RWPE2 (cell line): ENCODE measurements around the gene LRRC8B.
A peak's percentile ranks its signal among the peaks of the same experiment; 100 is the strongest.

ENCODE experiments used
- ATAC-seq: fragments of 200-7000 bp; cut with Tn5 transposase; 3 replicates; pipeline ENCODE4 v1.9.1; 2021; ENCODE audit warnings: low read depth
- DNase-seq: peaks from one replicate; pipeline ENCODE4 v3.0.0-alpha.2; 2020; ENCODE audit warnings: low spot score
- H3K27ac ChIP-seq: fragments of 450-650 bp; 2 replicates; pipeline ENCODE4 v1.5.1; 2017; ENCODE audit warnings: mild to moderate bottlenecking; ENCODE audit not compliant: poor library complexity, severe bottlenecking
- H3K27me3 ChIP-seq: fragments of 250-450 bp; sonication (Bioruptor Pico); 2 replicates; pipeline ENCODE4 v1.5.1; 2021; ENCODE audit warnings: mild to moderate bottlenecking, moderate library complexity; ENCODE audit not compliant: insufficient read depth, poor library complexity, severe bottlenecking
- H3K36me3 ChIP-seq: fragments of 250-450 bp; sonication (Bioruptor Pico); 2 replicates; pipeline ENCODE4 v1.5.1; 2020; ENCODE audit warnings: low read depth, mild to moderate bottlenecking, moderate library complexity
- H3K4me1 ChIP-seq: fragments of 250-450 bp; sonication (Bioruptor Pico); 2 replicates; pipeline ENCODE4 v1.5.1; 2021; ENCODE audit warnings: mild to moderate bottlenecking, moderate library complexity; ENCODE audit not compliant: insufficient read depth, poor library complexity, severe bottlenecking
- H3K4me3 ChIP-seq: fragments of 250-450 bp; sonication (Bioruptor Pico); 2 replicates; pipeline ENCODE4 v1.5.1; 2021; ENCODE audit warnings: mild to moderate bottlenecking, moderate library complexity; ENCODE audit not compliant: severe bottlenecking
- H3K9me3 ChIP-seq: fragments of 250-450 bp; sonication (Bioruptor Pico); 2 replicates; pipeline ENCODE4 v1.5.1; 2021; ENCODE audit warnings: mild to moderate bottlenecking, moderate library complexity; ENCODE audit not compliant: severe bottlenecking
- TF ChIP-seq, protein P1 (sequence below): fragments of 450-650 bp; IDR thresholded peaks from one replicate; pipeline ENCODE4 v1.5.1; 2017; ENCODE audit warnings: mild to moderate bottlenecking, moderate library complexity; ENCODE audit not compliant: poor library complexity, severe bottlenecking

The LRRC8B gene

DNA sequence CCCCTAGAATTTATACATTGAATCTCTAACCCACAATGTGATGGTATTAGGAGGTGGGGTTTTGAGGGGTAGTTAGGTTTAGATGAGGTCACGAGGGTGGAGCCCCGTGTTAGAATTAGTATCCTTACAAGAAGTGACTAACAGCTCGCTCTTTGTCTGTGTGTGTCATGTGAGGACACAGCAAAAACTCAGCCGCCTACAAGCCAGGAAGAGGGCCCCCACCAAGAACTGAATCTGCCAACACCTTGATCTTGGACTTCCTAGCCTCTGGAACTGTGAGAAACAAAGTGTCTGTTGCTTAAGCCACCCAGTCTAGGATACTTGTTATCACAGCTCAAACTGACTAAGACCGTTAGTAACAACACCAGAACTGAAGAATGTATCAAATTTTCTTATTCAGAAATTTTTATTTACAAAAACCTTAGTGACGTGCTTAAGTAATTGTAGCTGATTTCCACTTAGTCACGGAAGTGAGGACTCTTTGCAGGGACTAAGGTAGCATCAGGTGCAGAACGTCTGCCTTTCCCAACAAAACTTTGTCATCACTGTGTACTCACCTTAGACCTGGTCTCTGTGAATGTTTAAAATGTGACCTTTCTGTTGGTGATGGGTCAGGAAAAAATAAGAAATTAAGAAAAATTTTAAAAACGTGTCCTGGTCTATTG is 83.8 kb downstream of the LRRC8B start:
- ATAC-seq: peak; percentile 56
- no peaks in the 10 kb centered on the region for H3K27me3 ChIP-seq
- H3K9me3 ChIP-seq: no peaks in the 10 kb centered on the region
- DNase-seq: no peak
- no peaks in the 10 kb centered on the region for H3K36me3 ChIP-seq
- TF ChIP-seq, protein P1, sequence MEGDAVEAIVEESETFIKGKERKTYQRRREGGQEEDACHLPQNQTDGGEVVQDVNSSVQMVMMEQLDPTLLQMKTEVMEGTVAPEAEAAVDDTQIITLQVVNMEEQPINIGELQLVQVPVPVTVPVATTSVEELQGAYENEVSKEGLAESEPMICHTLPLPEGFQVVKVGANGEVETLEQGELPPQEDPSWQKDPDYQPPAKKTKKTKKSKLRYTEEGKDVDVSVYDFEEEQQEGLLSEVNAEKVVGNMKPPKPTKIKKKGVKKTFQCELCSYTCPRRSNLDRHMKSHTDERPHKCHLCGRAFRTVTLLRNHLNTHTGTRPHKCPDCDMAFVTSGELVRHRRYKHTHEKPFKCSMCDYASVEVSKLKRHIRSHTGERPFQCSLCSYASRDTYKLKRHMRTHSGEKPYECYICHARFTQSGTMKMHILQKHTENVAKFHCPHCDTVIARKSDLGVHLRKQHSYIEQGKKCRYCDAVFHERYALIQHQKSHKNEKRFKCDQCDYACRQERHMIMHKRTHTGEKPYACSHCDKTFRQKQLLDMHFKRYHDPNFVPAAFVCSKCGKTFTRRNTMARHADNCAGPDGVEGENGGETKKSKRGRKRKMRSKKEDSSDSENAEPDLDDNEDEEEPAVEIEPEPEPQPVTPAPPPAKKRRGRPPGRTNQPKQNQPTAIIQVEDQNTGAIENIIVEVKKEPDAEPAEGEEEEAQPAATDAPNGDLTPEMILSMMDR: no peak
- peaks cover 42% of the 10 kb centered on the region for H3K4me1 ChIP-seq
- H3K27ac ChIP-seq: peak overlapping the region; percentile 12
- H3K4me3 ChIP-seq: no peak overlapping the region

DNA sequence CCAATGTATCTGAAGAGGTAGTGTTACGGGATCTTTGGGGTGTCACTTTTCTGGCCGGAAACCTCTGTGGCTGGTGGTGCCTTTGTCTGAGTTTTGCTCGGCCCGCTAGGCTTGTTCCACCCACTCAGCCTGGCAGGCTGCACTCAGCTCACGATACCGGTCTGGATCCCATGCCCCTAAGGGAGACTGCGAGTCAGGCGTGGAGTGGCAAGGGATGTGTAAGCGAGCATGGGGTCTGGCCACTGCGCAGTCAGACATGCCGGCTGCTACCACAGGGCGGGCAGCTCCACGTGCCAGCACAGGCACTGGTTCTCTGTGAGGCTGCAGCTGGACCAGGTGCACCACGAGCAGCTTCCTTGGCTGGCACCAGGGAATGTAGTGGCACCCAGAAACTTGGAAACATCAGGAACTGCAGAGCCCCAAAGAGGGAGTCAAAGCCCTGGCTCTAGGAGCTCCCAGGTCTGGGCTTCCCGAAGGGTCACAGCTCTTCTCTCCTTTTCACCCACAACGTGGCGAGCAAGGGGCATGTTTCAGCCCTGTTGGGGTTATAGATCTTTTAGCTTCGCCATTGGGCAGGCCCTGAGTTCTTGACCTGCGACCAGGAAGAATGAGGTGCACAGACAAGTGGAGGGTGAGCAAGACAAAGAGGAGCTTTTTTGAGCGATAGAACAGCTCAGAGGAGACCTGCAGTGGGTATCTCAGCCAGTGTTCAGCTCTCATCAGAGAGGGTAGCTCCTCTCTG is 84.5 kb downstream of the LRRC8B start:
- no peak for DNase-seq
- H3K9me3 ChIP-seq: no peaks in the 10 kb centered on the region
- TF ChIP-seq, protein P1: no peak

DNA sequence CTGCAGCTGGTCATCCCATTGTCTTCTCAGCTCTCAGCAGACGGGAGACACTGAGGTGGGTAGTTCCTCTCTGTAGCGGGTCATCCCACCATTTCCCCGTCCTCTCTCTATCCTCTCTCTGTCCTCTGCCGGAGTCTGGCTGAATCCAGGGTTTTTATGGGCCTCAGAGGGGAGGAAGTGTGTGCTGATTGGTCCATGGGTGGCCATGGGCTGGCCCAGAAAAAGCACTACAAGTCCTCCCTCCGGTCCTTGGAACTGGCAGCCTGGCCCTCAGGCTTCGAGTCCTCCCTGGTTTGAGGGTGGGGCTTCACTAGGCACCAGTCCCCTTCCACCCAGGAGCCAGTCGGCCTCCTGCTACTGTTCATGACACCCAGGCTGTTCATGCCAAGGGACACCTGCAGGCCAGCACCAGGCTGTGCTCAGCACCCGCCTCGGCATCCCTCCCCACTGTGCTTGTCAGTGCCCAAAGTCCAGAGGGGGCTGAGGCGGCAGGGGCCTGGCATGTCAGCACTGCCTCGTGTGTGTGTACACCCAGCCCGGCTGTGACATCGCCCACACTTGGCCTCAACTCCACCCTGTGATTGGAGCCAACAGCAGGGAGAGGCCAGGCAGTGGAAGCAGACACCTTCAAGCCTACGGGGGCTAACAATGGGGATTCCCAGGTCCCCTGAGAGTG is 85.3 kb downstream of the LRRC8B start:
- no peaks in the 10 kb centered on the region for H3K36me3 ChIP-seq
- TF ChIP-seq, protein P1: no peak
- H3K4me1 ChIP-seq: peaks cover 30% of the 10 kb centered on the region
- no peaks in the 10 kb centered on the region for H3K27me3 ChIP-seq
- DNase-seq (no peak), ATAC-seq (no peak)
- no peak overlapping the region for H3K4me3 ChIP-seq
- H3K27ac ChIP-seq: no peak overlapping the region
- H3K9me3 ChIP-seq: no peaks in the 10 kb centered on the region

More for the DNA sequence above, 84.5 kb downstream of the LRRC8B start:
- Histone ChIP-seq H3K27me3 (no peaks in the 10 kb centered on the region), H3K4me1 (peaks cover 36% of the 10 kb centered on the region), H3K27ac (peak overlapping the region; percentile 12), H3K36me3 (no peaks in the 10 kb centered on the region), H3K4me3 (no peak overlapping the region)
- ATAC-seq: no peak

DNA sequence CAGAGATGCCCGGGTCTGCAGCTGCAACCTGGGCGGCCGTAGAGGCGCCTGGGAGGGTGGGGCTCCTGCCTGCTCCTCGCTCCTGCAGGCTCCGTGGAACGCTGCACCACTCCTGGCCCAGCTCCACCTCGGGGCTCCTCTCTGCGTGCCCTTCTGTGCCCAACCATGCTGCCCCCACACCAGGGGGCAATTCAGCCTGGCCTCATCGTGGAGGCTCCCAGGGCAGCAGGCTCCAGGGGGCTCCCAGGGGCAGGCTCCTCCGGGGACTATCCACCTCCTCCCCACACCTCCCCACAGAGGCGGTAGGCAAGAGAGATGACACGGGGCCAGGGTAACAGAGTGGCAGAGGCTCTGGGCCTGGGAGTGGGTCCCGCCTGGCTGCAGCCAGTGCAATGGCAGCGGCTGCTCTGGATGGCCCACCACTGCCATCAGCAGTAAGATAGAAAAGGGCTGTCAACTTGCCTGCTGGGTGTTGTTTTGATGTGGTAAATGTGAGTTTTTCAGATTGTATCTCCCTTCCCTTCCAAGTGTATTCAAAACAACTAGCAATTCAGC is 85.9 kb downstream of the LRRC8B start:
- no peak overlapping the region for H3K27ac ChIP-seq
- no peak overlapping the region for H3K4me3 ChIP-seq
- no peaks in the 10 kb centered on the region for H3K36me3 ChIP-seq
- no peaks in the 10 kb centered on the region for H3K9me3 ChIP-seq
- H3K4me1 ChIP-seq: peaks cover 24% of the 10 kb centered on the region
- H3K27me3 ChIP-seq: no peaks in the 10 kb centered on the region
- TF ChIP-seq, protein P1: no peak
- DNase-seq (no peak), ATAC-seq (no peak)
